ENCODE data around the gene CCL15.
"Not testable (repeated sequence)": the region's sequence is repeated elsewhere in the genome, so short reads cannot be mapped to it uniquely, and the experiment has no call there.

The CCL15 gene, protein sequence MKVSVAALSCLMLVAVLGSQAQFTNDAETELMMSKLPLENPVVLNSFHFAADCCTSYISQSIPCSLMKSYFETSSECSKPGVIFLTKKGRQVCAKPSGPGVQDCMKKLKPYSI
- total RNA-seq, result 0 reads per million in 3 experiments

DNA sequence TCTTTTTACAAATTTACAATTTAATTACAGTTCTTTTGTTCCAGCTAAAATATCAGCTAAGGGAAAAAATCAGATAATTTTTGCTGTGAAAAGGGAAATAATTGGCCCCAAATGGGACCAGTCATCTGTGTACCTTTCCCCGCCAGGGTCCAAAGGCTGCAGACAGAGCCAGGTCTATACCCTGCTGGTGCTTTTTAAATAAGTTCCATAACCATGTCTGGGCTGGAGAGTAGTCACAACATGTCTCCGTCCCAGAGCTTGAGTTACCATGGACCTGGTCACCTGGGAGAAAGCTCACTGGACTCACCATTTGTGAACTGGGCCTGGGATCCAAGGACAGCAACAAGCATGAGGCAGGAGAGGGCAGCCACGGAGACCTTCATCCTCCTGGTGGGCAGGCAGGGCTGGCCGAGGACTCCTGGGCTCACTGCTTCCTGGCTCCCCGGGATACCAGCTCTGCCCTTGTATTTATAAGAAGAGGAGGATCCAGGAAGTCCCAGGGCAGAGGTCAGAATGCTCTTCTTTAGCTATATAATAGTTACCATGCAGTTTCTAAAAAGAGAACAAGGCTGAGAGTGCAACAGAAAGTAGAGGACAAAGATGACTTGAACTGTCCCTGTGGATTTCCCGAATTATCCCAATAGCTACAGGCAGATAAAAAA is at the start of gene CCL15:
Gene CCL15 (minus strand): TSS at position 444 of the 662 bp plus-strand sequence. CDS start 61 bp downstream, at position 383.
- no peak for DNase-seq

DNA sequence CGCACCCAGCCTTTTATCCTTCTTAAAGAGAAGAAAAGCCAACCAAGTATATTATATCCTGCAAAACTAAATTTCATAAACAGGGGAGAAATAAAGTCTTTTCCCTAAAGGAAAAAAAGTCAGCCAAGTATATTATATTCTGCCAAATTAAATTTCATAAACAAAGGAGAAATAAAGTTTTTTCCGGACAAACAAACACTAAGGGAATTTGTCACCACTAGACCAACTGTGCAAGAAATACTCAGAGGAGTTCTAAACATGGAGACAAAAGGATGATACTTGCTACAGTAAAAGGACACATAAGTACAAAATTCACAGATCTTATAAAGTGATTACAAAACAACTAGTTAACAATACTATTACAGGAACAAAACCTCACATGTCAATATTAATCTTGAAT is 48.3 kb upstream of the CCL15 start:
- no peak for DNase-seq

DNA sequence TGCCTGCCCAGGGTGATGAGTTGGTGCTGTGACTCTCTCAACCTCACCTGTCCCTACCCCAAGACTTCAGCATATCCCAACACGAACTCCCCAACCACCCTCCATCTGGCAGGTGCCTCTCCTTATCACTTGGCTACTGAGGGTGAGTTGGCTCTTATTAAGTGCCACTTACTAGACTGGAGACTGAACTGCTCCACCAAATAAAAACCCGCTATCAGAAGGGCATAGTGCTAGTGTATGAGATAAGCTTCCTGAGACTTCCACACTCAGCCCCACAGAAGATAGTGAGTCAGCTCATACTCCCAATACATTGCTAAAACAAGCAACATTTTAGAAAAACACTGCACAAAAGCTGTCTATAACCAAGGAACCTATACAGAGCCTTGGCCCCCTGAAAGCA is 46.7 kb upstream of the CCL15 start:
- no peak for DNase-seq

DNA sequence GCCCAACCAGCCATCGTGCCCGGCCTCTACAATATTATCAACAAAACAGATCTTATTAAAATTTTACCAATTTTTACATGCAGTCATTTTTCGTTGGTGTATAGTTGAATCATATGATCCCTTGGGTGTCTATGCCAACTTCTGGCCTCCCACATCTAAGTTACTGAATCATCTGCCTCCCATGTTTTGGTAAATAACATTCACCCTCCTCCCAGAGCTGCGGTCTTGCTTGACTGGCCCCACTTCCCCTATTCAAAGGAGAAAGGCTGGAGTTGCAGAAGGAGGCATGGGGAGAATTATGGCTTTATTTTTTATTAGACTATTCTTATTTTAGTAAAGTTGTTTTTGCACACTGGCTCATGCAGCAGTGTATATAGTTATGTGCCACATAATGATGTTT is 34.9 kb upstream of the CCL15 start:
- DNase-seq, result no peak

DNA sequence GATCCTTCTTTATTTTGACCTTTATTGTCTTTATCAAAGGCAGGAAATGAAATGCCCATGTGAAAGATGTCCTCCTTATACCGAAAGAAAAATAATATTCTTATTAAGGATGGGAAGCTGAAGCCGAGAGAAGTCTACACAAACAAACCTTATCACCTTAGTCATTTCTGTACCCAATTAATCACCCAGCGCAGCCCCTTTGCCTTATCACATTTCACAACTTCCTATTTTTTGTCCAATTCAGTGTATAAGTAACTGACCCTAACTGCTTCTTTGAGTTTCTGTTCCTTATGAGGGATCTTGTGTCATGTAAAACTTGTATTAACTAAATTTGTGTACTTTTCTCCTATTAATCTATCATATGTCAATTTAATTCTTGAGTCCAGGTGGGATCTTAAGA is 32.8 kb upstream of the CCL15 start:
- DNase-seq, result no peak

DNA sequence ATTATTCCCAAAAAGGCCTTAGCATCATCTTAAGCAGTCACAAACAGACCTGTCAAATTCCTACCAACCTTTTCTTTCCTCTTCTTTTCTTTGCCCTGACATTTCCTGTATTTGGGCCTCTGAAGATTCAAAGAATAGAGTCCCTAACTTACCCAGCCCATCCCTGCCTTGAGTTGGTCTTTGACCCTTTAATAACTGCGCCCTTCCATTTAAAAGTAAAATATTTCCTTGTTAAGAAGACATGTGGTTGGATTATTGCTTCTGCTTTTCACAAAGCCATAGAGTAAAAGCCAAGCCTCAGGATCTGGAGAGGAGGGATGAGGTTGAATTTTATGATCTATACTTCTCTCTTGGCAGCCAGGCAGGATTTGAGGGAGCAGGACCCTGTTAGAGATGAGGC is 29.6 kb upstream of the CCL15 start:
- DNase-seq, result no peak

DNA sequence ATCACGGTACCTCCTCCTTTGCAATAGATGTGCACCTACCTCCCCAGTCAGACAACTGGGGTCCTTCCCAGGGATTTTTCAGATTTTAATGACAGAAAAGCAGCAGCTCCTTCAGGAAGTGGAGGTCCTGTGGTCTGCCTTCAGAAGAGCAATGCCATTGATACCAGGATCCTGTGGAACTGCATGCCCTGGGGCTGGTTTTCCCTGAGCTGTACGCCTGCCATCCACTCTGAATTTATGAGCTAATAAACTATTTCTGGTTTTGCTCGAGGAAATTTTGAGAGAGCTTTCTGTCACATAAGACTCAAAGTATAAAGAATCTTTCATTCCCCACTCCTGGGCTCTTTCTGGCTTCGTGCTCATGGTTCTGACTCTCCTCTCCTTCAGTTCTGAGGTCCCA is 26.4 kb upstream of the CCL15 start:
- DNase-seq, result no peak

DNA sequence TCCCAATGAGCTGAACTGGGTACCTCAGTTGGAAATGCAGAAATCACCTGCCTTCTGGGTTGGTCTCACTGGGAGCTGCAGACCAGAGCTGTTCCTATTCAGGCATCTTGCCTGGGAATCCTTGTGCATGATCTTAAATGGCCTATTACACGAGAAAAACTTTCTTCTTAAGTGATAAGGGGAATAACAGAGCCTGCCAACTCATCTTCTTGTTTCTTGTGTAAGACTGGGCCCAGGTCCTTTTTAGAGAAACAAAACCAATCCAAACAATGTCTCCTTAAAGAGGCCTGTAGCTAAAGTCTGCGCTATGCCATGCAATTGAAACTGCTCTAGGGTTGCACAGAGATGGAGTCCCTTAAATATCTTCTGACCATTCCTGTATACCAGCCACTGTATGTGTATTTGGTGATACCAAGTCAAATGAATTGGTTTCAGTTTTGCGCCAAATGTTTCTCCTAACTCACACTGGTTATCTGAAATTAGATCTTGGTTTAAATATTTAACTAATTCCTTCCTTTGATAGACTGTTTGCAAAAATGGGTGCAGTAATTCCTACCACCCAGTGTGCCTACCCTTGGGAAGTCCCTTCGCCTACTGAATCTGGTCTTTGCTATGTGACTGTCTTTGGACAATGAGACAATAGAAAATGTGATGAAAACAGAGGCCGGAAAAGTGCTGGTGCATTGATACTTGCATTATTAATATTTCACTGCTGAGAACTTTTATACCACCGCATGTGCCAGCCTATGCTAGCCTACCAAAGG is 22.9 kb upstream of the CCL15 start:
- no peak for DNase-seq

DNA sequence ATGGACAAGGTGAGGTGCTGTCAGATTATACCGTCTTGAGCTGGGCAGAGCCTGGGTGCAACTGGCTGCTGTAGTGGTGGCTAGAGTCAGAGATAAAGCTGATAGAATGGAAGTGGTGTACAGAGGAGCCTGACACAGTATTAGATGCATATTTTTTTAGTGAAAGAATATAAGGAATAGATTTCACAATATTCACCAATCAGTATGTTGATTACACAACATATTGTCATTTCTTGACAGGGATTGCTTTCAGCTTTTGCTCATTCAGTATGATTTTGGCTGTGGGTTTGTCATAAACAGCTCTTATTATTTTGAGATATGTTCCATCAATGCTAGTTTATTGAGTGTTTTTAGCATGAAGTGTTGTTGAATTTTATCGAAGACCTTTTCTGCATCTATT is 18.1 kb upstream of the CCL15 start:
- DNase-seq, result no peak

DNA sequence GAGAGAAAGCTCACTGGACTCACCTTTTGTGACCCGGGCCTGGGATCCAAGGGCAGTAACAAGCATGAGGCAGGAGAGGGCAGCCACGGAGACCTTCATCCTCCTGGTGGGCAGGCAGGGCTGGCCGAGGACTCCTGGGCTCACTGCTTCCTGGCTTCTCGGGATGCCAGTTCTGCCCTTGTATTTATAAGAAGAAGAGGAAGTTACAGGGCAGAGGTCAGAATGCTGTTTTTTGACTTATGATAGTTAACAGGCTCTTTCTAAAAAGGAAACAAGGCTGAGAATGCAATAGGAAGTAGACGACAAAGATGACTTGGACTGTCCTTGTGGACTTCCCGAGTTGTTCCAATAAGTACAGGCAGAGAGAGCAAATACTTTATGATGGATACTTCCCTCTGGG is 16.4 kb upstream of the CCL15 start, which contains the start of gene CCL23:
Gene CCL23 (minus strand): TSS at position 174 of the 400 bp plus-strand sequence. CDS start 75 bp downstream, at position 99.
- DNase-seq, result no peak

DNA sequence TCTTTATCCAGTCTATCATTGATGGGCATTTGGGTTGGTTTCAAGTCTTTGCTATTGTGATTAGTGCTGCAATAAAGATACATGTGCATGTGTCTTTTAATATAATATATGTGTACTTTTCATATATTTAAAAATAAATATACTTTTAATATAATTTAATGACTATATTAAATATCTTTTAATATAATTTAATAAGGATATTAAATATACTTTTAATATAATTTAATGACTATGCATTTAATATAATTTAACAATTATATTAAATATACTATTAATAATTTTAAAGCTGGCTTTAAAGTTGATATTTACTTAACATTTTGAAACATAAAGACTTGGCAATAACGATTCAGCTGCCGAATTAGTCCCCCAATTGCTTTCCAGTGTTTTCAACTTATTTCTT is 15.2 kb upstream of the CCL15 start:
- no peak for DNase-seq

DNA sequence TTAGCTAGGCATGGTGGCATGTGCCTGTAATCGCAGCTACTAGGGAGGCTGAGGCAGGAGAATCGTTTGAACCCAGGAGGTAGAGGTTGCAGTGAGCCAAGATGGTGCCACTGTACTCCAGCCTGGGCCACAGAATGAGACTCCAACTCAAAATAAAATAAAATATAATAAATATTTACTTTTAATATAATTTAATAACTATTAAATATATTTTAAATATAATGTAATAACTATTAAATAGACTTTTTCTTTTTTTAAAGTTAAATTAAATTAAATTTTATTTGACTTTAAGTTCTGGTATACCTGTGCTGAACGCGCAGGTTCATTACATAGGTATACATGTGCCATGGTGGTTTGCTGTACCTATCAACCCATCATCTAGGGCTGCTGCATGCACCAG is 14.5 kb upstream of the CCL15 start:
- DNase-seq, result not testable (repeated sequence)

DNA sequence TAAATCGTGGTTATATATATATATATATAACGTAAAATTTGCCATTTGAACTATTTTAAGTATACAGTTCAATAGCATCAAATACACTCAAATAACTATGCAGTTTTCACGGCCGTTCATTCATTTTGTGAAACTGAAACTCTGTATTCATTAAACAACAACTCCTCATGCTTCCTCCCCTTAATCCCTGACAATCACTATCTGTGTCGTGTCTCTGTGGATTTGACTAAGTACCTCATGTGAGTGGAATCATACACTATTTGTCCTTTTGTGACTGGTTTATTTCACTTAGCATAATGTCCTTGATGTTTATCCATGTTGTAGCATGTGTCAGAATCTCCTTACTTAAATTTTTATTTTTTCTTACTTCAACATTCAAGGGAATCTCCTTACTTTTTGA is 13.6 kb upstream of the CCL15 start:
- DNase-seq, result no peak

DNA sequence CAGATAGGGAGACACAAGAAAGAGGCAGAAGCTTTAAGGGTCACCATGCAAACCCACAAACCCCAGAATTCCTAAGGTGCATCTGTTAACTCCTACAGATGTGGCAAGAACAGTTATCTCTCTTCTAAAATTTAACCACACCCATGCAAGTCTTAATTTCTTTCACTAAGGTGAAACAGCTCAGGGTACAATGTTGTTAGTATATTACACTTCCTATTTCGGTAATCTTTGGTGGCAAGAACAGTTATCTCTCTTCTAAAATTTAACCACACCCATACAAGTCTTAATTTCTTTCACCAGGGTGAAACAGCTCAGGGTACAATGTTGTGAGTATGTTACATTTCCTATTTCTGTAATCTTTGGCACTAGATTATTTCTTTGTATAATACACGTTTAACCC is 9.8 kb upstream of the CCL15 start:
- no peak for DNase-seq

DNA sequence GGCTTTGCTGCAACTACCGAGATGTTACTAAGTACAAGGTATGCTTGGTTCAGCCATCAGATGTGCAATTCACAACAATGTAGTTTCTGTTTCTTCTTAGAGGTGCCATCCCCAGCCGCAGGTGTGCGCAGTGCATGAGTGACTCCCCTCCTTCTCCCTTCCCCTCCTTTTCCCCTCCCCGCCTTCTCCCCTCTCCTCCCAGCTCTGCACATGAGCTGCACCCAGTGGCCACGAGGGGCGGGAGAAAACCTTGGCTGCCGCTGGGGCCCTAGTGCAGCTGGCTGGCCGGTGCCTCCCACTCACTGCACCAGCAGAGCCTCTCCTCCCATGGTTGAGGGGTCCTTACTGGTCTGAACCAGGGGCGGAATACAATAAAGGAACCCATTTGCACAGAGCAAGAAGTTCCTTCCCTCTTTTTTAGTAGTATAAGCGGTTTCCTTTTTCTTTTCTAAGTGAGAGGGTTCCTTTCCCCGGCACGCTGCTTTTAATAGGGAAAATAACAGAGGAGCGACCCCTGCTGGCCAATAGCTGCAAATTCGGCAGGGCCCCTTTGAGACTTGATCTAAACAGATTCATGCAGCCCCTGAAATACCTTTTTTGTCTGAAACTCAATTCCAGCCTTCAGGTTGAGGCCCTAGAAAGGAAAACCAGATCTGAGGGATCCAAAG is 7.8 kb upstream of the CCL15 start:
- no peak for DNase-seq

DNA sequence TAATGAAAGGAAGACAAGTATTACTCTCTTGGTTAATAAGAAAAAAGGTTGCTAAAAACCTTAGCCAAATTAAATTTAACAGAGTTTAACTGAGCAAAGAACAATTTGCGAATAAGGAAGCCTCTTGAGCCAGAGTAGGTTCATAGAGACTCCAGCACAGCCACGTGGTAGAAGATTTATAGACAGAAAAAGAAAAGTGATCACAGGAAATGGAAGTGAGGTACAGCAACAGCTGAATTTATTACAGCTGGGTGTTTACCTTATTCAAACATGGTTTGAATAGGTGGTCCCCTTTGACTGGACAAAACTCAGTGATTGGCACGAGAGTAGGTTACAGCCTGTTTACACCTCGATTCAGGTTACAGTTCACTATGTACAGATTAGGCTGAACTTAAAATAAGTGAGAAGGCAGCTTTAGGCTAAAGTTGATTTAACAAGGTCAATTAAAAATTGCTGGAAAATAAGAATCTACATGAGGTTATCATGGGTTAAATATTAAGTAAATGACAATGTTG is 3.3 kb upstream of the CCL15 start:
- no peak for DNase-seq

DNA sequence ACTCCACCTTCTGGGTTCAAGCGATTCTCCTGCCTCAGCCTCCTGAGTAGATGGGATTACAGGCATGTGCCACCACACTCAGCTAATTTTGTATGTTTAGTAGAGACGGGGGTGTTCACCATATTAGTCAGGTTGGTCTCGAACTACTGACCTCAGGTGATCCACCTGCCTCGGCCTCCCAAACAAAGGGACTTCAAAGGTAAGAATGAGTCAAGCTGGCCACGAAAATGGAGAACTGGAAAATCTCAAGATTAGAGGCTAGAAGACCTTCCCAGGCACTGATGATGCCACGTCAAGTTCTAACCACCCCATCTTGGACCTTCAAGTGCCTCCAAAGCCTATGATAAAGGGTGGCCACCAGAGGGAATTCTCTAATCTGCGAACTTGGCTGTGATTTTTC is 1.3 kb upstream of the CCL15 start:
- no peak for DNase-seq

DNA sequence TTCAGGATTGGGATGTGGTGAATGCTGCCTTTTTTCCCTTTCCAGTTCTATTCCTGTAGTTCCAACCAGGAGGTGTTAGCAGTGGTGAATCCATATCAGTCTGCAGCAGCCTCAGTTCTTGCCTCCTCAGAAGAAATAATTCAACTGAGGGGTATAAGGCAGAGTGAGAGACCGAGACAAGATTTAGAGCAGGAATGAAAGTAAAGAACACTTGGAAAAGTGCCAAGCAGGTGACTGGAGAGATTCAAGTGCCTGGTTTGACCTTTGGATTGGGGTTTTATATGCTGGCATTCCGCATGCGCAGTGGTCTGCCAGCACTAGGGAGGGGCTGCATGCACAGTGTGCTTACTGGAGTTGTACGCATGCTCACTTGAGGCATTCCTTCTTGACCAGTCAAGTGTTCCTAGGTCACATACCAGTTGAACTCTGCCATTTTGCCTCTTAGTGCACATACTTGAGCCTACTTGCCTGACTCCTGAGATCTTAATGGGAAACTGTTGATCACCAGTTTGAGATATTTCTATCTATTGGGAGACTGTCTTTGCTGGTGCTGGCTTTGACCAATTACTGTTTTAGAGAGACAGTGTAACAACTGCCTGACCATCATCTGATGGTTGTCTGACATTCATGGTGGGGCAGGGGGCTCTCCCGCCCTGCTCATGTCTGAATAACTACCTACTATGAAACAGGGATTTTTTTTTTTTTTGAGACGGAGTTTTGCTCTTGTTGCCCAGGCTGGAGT is 680 bp upstream of the CCL15 start:
- DNase-seq, result no peak

DNA sequence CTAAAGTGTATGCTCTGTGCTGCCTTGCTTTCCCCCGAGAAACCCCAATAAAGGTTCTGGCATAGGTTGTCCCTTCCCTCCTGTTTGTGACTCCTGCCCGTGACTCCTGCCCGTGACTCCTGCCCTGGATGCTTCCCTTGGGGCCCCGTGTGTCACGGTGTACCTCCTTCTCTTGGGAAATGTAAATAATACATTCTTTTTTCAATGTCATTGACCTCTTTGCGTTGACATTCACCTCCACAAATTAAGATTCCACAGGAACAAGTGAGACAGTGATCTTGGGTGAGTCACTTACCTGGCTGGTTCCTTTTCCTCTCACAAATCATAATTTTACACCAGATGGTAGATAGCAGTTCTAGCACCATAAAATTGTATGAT is 632 bp downstream of the CCL15 start:
- no peak for DNase-seq

DNA sequence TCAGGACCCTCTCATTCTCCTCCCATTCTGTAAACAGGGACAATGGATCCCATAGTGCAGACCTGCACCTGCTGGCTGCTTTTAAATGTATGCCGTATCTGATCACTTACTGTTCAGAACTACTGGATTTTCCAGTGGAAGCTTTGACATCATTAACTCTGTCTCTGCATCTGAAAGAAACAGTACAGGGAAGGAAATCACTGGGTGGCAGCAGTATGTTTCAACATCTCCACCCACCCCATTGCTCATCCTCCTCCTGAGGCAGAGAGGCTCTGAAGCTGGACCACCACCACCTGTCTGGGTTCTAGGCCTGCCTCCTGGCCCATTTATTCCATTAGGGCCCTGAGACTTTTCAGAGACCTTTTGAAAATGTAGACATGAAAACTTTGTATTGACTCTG is 2.6 kb downstream of the CCL15 start:
- no peak for DNase-seq

DNA sequence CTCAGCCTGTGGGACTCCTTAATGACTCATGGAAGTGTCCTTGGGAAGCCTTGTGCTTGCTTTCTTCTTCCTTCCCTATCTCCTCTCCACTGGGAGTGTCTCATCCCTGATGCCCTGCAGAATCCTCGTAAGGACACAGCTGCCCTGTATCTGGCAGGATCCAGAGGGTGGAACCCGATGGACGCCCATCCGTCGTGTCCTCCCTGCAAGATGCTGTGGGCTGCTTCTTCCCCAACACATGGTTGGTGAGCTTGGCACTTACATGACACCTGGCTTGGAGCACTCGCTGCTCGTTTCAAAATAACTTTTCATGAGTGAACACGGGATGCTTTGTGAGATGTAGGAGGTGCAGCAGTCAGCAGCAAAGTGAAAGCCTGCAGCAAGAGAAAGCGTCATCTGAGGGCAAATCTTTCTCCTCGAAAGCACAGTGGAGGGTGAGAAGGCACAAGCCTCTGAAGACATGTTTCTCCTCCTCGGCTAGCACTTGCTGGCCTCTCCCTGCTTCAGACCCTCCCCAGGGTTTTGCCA is 3.3 kb downstream of the CCL15 start:
- no peak for DNase-seq

DNA sequence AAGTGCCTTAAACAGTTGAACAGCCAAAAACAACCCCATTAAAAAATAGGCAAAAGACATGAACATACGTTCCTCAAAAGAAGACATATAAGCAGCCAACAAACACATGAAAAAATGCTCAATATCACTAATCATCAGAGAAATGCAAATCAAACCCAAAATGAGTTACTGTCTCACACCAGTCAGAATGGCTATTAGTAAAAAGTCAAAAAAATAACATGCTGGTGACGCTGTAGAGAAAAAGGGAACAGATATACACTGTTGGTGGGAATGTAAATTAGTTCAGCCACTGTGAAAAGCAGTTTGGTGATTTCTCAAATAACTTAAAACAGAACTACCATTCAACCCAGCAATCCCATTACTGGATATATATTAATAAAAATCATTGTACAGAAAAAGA is 6.0 kb downstream of the CCL15 start:
- DNase-seq, result not testable (repeated sequence)

DNA sequence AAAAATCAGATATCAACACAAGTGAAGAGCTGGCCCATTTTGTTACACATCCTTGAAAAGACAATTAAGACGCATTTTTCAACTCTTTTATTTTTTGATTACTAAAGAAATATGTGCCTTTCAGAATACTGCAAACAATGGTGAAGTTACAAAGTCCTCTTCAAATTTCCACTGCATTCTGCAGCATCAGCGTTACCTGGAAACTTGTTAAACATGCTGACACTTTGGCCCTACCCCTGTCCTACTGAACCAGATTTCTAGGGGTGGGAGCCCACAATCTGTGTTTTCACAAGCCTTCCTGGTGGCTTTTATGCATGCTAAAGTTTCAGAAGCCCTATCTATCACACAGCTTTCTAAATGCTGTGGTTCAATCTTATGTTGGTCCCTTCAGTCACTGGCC is 10.3 kb downstream of the CCL15 start:
- no peak for DNase-seq
